ENCODE measurements around the gene NR2F1. TPM values are rescaled to one million over a fixed set of nuclear protein-coding genes. Genes with fewer than 3 reads are reported as not detected.

NR2F1 gene
- total and polyA plus RNA-seq, 2 donors (not counting 3 experiments of a cell fraction or from before 2014, with no cell fraction given): 21.5 to 38.7 TPM

DNA sequence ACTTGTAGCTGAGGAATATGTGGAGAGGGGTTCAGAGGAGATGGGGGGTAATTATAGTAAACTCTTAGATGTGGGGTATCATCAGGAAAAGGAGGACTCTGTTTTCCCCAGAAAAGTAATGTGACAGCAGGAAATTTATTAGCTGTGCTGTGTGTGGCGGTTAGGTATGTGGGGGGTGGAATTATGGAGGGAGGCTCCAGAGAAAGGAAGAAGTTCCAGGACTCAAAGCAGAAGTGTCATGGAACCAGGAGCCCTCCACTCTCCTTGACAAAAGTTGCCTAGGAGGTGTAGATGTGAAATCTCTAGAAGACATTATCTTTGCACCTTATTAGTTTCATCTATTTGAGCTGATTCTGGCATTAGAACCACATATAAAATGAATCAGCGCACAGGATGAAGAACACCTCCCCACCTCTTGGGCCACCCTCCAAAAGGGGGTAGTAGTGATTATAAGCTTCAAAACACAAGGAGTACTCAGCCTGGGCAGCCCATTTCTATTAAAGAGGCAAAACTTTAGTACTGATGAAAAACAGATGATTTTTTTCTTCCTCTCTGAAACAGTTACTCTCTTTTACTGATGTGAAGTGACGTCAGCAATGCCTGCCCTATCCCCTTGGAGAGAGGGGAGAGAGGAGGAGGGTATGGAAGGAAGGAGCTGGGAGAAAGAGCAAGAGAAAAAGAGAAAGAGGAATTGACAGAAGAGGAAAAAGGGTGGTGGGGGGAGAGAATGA, 18.2 kb downstream of the NR2F1 start:
- FAIRE-seq (no peak), DNase-seq (ENCODE audit: low read depth, low spot score) (no peak)
- ChIA-PET POLR2A (no interaction called here), CTCF (interaction anchor here (0.6 to 5.8 kb wide), 3 partner anchors 12 to 904 kb away, joined by 3 to 25 read pairs (median 3); no protein-coding TSS in a partner anchor)
- Histone ChIP-seq H3K27me3 (ENCODE audit: control insufficient read depth in 2 of 2, insufficient read depth in 2 of 2, low read length in 2 of 2) (peaks cover 48 to 67% of the 10 kb centered on the region in 2 experiments), H2AFZ (ENCODE audit: low read depth, low read length) (no peak overlapping the region), H3K36me3 (ENCODE audit: control insufficient read depth in 2 of 2, extremely low read depth in 1 of 2, insufficient read depth in 2 of 2, low read length in 2 of 2) (no peaks in the 10 kb centered on the region), H3K4me3 (replicated peaks in 1 of 3; ENCODE audit: insufficient read depth in 1 of 3, low read depth in 1 of 3, low read length in 3 of 3) (no peak overlapping the region), H3K9ac (replicated peaks; ENCODE audit: extremely low read depth, insufficient read depth, low read length) (no peak overlapping the region), H3K4me2 (ENCODE audit: insufficient read depth, low read length) (no peak overlapping the region), H3K79me2 (ENCODE audit: control insufficient read depth, insufficient read depth, low read length) (no peaks in the 10 kb centered on the region), H3K9me3 (replicated peaks; ENCODE audit: control insufficient read depth, insufficient read depth, low read length) (no peaks in the 10 kb centered on the region), H3K27ac (ENCODE audit: insufficient read depth, low read depth, low read length) (no peak overlapping the region), H4K20me1 (replicated peaks; ENCODE audit: control insufficient read depth, extremely low read depth, insufficient read depth, low read length) (no peaks in the 10 kb centered on the region), H3K9me1 (replicated peaks; ENCODE audit: control insufficient read depth, extremely low read depth, insufficient read depth, low read length) (no peaks in the 10 kb centered on the region), H3K4me1 (ENCODE audit: control insufficient read depth, extremely low read depth, insufficient read depth, low read length) (no peaks in the 10 kb centered on the region)
- no TSS peak for BruUV-seq (replicated peaks)
- dilution Hi-C loops (cut with MboI; ENCODE audit: extremely low pct_ligation_motif_present, low sequenced_read_pairs): no loop called here
- TF ChIP-seq, protein P1, sequence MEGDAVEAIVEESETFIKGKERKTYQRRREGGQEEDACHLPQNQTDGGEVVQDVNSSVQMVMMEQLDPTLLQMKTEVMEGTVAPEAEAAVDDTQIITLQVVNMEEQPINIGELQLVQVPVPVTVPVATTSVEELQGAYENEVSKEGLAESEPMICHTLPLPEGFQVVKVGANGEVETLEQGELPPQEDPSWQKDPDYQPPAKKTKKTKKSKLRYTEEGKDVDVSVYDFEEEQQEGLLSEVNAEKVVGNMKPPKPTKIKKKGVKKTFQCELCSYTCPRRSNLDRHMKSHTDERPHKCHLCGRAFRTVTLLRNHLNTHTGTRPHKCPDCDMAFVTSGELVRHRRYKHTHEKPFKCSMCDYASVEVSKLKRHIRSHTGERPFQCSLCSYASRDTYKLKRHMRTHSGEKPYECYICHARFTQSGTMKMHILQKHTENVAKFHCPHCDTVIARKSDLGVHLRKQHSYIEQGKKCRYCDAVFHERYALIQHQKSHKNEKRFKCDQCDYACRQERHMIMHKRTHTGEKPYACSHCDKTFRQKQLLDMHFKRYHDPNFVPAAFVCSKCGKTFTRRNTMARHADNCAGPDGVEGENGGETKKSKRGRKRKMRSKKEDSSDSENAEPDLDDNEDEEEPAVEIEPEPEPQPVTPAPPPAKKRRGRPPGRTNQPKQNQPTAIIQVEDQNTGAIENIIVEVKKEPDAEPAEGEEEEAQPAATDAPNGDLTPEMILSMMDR (IDR thresholded peaks at IDR 0.05; ENCODE audit: extremely low read depth in 1 of 2, insufficient read depth in 1 of 2, low read depth in 1 of 2, low read length in 2 of 2): no peak
- TF ChIP-seq JUN (IDR thresholded peaks at IDR 0.05; ENCODE audit: borderline replicate concordance, insufficient read depth, insufficient read length, low read depth) (no peak), EZH2 (IDR thresholded peaks at IDR 0.05; ENCODE audit: borderline replicate concordance, low read depth, low read length, severe bottlenecking) (no peak), POLR2A (IDR thresholded peaks at IDR 0.05; ENCODE audit: low read depth, low read length) (no peak), FOS (IDR thresholded peaks at IDR 0.05; ENCODE audit: borderline replicate concordance, insufficient read depth, low read length) (no peak), POLR2AphosphoS5 (IDR thresholded peaks at IDR 0.05; ENCODE audit: insufficient read depth, low read depth, low read length) (no peak), GATA2 (IDR thresholded peaks at IDR 0.05; ENCODE audit: insufficient read depth, insufficient read length, low read depth, low read length) (no peak), MYC (IDR thresholded peaks at IDR 0.05; ENCODE audit: low read depth, low read length) (no peak)
- TF ChIP-seq, protein P2, sequence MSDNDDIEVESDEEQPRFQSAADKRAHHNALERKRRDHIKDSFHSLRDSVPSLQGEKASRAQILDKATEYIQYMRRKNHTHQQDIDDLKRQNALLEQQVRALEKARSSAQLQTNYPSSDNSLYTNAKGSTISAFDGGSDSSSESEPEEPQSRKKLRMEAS (IDR thresholded peaks at IDR 0.05; ENCODE audit: insufficient read depth, insufficient read length): no peak
- intact Hi-C loops (cut with micrococcal nuclease): no loop called here
